ENCODE data around the gene MGAT3. TPM values are rescaled to one million over a fixed set of nuclear protein-coding genes. Genes with fewer than 3 reads are reported as not detected.

Gene MGAT3
- total and polyA plus RNA-seq, 2 of the 13 experiments (the other 11 are each of a cell fraction or from before 2014, with no cell fraction given), result 0.11 to 0.15 TPM

DNA sequence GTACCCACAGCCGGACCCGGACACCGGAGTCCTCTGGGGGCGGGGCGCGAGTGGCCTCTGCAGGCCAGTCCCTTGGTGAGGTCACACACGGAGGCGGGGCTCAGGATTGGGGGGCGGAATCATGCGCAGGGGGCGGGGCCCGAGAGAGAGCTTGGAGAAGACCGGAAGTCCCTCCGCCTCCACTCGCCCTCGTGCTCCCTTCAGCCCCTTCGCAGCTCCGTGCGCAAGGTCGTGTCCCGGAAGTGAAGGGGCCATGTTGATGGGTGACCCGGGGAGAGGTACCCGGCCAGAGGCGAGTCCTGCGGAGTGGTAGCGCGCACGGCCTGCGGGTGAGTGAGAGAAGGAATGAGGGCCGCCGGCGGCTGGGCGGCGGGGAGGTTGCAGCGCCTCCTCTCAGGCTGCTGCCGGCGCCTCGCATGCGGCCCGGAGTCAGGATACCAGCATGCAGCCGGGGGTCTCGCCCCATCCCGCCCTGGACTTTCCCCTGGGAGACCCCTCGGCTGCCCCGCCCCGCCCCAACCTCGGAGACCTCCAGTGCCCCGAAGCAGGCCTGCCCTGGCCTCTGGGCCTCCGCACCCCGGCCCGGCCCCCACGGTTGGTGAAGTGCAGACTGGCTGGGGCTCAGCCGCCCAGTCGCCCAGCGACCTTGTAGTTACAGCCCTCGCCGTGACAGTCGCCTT is 45.4 kb downstream of the MGAT3 start, which contains the start of gene MIEF1 (continued):
- TF ChIP-seq PHF20 (CRISPR knock-in tag; IDR thresholded peaks at IDR 0.05) (peak; percentile 87), GLI4 (CRISPR knock-in tag; IDR thresholded peaks at IDR 0.05; ENCODE audit: borderline replicate concordance) (no peak), E2F2 (CRISPR knock-in tag; IDR thresholded peaks at IDR 0.05; ENCODE audit: borderline replicate concordance) (no peak), CEBPG (CRISPR knock-in tag; IDR thresholded peaks at IDR 0.05) (no peak), NR1H2 (CRISPR knock-in tag; IDR thresholded peaks at IDR 0.05; ENCODE audit: borderline replicate concordance, low read depth) (no peak), ZNF792 (CRISPR knock-in tag; IDR thresholded peaks at IDR 0.05) (peak; percentile 84), NFATC3 (CRISPR knock-in tag; IDR thresholded peaks at IDR 0.05) (no peak), RXRA (CRISPR knock-in tag; IDR thresholded peaks at IDR 0.05) (peak; percentile 84), PITX1 (CRISPR knock-in tag; IDR thresholded peaks at IDR 0.05) (peak; percentile 18; the same call in 1 of the 2 replicates), ZZZ3 (CRISPR knock-in tag; IDR thresholded peaks at IDR 0.05; ENCODE audit: borderline replicate concordance) (peak; percentile 77; the same call in 1 of the 2 replicates), IRF9 (CRISPR knock-in tag; IDR thresholded peaks at IDR 0.05; ENCODE audit: borderline replicate concordance) (peak; percentile 74; the same call in 1 of the 2 replicates), HOXD1 (CRISPR knock-in tag; IDR thresholded peaks at IDR 0.05) (no peak; the same call in 1 of the 2 replicates), ZNF850 (CRISPR knock-in tag; conservative IDR thresholded peaks at IDR 0.05) (no peak), REL (CRISPR knock-in tag; conservative IDR thresholded peaks at IDR 0.05) (0 out of 2 replicates have a peak, but pooled peaks have one; percentile 5), ZIK1 (CRISPR knock-in tag; IDR thresholded peaks at IDR 0.05; ENCODE audit: borderline replicate concordance, low read depth) (peak; percentile 31; the same call in 1 of the 2 replicates), MXI1 (IDR thresholded peaks at IDR 0.05; ENCODE audit: borderline replicate concordance, low read depth, low read length) (peak; percentile 94; the same call in 1 of the 3 replicates), ZNF562 (CRISPR knock-in tag; IDR thresholded peaks at IDR 0.05; ENCODE audit: borderline replicate concordance) (no peak), ZBTB42 (CRISPR knock-in tag; IDR thresholded peaks at IDR 0.05) (no peak; the same call in 1 of the 2 replicates), RAD51 (IDR thresholded peaks at IDR 0.05; ENCODE audit: borderline replicate concordance) (no peak)
- TF ChIP-seq, protein P1, sequence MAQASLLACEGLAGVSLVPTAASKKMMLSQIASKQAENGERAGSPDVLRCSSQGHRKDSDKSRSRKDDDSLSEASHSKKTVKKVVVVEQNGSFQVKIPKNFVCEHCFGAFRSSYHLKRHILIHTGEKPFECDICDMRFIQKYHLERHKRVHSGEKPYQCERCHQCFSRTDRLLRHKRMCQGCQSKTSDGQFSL (CRISPR knock-in tag; IDR thresholded peaks at IDR 0.05), result no peak
- TF ChIP-seq, protein P2, sequence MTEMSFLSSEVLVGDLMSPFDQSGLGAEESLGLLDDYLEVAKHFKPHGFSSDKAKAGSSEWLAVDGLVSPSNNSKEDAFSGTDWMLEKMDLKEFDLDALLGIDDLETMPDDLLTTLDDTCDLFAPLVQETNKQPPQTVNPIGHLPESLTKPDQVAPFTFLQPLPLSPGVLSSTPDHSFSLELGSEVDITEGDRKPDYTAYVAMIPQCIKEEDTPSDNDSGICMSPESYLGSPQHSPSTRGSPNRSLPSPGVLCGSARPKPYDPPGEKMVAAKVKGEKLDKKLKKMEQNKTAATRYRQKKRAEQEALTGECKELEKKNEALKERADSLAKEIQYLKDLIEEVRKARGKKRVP (CRISPR knock-in tag; IDR thresholded peaks at IDR 0.05), result no peak
- TF ChIP-seq, protein P3, sequence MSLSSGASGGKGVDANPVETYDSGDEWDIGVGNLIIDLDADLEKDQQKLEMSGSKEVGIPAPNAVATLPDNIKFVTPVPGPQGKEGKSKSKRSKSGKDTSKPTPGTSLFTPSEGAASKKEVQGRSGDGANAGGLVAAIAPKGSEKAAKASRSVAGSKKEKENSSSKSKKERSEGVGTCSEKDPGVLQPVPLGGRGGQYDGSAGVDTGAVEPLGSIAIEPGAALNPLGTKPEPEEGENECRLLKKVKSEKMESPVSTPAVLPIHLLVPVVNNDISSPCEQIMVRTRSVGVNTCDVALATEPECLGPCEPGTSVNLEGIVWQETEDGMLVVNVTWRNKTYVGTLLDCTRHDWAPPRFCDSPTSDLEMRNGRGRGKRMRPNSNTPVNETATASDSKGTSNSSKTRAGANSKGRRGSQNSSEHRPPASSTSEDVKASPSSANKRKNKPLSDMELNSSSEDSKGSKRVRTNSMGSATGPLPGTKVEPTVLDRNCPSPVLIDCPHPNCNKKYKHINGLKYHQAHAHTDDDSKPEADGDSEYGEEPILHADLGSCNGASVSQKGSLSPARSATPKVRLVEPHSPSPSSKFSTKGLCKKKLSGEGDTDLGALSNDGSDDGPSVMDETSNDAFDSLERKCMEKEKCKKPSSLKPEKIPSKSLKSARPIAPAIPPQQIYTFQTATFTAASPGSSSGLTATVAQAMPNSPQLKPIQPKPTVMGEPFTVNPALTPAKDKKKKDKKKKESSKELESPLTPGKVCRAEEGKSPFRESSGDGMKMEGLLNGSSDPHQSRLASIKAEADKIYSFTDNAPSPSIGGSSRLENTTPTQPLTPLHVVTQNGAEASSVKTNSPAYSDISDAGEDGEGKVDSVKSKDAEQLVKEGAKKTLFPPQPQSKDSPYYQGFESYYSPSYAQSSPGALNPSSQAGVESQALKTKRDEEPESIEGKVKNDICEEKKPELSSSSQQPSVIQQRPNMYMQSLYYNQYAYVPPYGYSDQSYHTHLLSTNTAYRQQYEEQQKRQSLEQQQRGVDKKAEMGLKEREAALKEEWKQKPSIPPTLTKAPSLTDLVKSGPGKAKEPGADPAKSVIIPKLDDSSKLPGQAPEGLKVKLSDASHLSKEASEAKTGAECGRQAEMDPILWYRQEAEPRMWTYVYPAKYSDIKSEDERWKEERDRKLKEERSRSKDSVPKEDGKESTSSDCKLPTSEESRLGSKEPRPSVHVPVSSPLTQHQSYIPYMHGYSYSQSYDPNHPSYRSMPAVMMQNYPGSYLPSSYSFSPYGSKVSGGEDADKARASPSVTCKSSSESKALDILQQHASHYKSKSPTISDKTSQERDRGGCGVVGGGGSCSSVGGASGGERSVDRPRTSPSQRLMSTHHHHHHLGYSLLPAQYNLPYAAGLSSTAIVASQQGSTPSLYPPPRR (CRISPR knock-in tag; IDR thresholded peaks at IDR 0.05; ENCODE audit: borderline replicate concordance), result peak; percentile 43; the same call in 1 of the 2 replicates
